ENCODE results near the gene KDM4B.

DNA sequence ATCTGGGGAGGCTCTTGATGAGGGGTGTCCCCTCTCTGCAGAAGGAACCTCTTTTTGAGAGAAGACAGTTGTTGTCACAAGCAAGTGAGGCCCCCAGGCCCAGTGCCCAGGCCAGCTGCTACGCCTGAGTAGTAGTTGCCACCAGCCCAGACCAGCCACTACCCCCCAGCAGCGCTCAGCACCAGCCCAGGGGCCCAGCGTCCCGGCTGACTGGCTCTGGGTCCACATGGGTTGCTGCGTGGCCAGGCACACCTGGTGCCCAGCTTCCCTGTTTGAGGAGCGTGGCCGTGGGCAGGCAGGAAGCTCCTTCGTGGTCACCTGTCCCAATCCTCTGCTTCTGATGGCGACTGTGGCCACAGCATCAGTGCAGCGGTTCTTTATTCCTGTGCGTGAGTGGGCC lies 84.7 kb downstream of the KDM4B start:
- TF ChIP-seq CTCF (IDR thresholded peaks at IDR 0.05) (no peak), EP300 (IDR thresholded peaks at IDR 0.05) (no peak)
